IPS DF 6.9 (cell line): ENCODE results near the gene PAQR7.

ENCODE experiments used
- DNase-seq: peaks from one replicate; pipeline ENCODE4 v3.0.0-alpha.2; 2013; ENCODE audit warnings: low read depth, low spot score
- H3K27ac ChIP-seq: one replicate; pipeline ENCODE4 v1.5.1; 2013; ENCODE audit warnings: low read length, control low read depth
- H3K27me3 ChIP-seq: 2 replicates; pipeline ENCODE4 v1.6.1; 2013; ENCODE audit warnings: mild to moderate bottlenecking, low read length; ENCODE audit not compliant: control insufficient read depth, insufficient read depth
- H3K36me3 ChIP-seq: 2 replicates; pipeline ENCODE4 v1.6.1; 2013; ENCODE audit warnings: low read length; ENCODE audit not compliant: control insufficient read depth, insufficient read depth
- H3K4me1 ChIP-seq: 2 replicates; pipeline ENCODE4 v1.6.1; 2013; ENCODE audit warnings: low read length; ENCODE audit not compliant: control insufficient read depth, insufficient read depth
- H3K4me3 ChIP-seq: 2 replicates; pipeline ENCODE4 v1.5.1; 2013; ENCODE audit warnings: mild to moderate bottlenecking, low read length
- H3K9me3 ChIP-seq: 2 replicates; pipeline ENCODE4 v1.6.1; 2013; ENCODE audit warnings: low read length, inconsistent platforms; ENCODE audit not compliant: control insufficient read depth, insufficient read depth
- WGBS: extraction: QIAGEN DNeasy Blood & Tissue Kit; methylation state at CpG from one replicate; pipeline ENCODE4 v1.1.7; 2013; ENCODE audit warnings: mixed read lengths, missing lambda C conversion rate; ENCODE audit not compliant: insufficient read length, insufficient coverage; 5-methylcytosine and 5-hydroxymethylcytosine counted together

Gene PAQR7

GRCh38 chr1:25875154-25875855 lies at the start of gene PAQR7:
PAQR7 (minus strand) TSS chr1:25875708; CDS start chr1:25863839, 11,869 bp downstream.
- H3K27me3 ChIP-seq: no peaks in the 10 kb centered on the region
- peak within 1 kb of the TSS; percentile 60; the same call in 1 of the 2 replicates for H3K4me3 ChIP-seq
- H3K9me3 ChIP-seq: no peaks in the 10 kb centered on the region
- WGBS: no CpG with 5 or more reads among the region's 75 CpGs
- no peaks in the 10 kb centered on the region for H3K36me3 ChIP-seq
- no peaks in the 10 kb centered on the region for H3K4me1 ChIP-seq
- DNase-seq: no peak
- no peak within 1 kb of the TSS for H3K27ac ChIP-seq

GRCh38 chr1:25924454-25924853 lies 48.9 kb upstream of the PAQR7 start:
- no peak overlapping the region for H3K4me3 ChIP-seq
- DNase-seq: no peak
- no peak overlapping the region for H3K27ac ChIP-seq
- no peaks in the 10 kb centered on the region for H3K36me3 ChIP-seq
- H3K9me3 ChIP-seq: no peaks in the 10 kb centered on the region
- peaks cover 6% of the 10 kb centered on the region for H3K4me1 ChIP-seq
- no CpG with 5 or more reads among the region's 2 CpGs for WGBS
- H3K27me3 ChIP-seq: no peaks in the 10 kb centered on the region

- H3K27ac ChIP-seq: no peak overlapping the region
- H3K4me1 ChIP-seq: peaks cover 6% of the 10 kb centered on the region; the same call in 1 of the 2 replicates
- peak overlapping the region; percentile 75; the same call in 1 of the 2 replicates for H3K4me3 ChIP-seq
- no peaks in the 10 kb centered on the region for H3K9me3 ChIP-seq
- no CpG with 5 or more reads among the region's 32 CpGs for WGBS
- no peak for DNase-seq
- H3K36me3 ChIP-seq: no peaks in the 10 kb centered on the region
- H3K27me3 ChIP-seq: no peaks in the 10 kb centered on the region
Observed at GRCh38 chr1:25922971-25923552, 47.6 kb upstream of the PAQR7 start.

DNA sequence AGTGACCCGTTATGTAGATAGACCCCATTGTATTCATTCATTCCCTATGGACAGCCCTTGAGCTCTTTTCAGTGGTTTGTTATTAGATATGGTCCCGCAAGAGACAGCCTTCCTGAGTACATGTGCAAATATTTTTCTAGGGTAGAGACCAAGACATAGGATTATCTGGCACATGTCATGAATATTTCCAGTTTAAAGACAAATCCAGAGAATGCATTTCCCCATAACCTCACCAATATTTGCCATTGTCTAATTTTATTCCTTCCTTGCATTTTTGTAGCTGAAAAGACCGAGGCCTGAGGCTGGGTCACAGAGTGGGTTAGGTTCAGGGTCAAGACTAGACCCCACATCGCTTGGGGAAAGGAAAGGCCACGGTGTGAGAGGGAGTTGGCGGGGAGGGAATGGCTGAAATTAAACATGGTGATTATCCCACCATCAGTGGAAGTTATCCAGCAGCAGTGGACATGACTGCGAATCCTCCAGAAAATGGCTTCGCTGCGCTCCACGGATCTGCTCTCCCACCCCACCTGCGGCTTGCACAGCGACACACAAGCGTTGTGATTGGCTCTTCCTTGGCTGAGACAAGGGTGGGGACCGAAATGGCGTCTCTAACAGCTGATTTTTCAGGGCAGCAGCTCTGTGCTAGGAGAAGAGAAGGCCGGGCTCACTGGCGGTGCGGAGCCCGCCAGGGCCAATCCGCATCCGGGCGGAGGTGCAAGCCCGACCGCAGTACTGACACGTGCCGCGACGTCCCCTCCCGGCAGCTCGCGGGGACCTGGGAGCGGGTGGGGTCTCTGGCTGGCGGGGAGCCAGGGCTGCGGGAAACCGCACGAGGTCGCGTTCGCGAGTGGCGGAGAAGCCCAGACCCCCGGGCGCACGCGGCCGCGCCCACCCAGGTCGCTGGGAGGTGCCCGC lies 46.8 kb upstream of the PAQR7 start:
- H3K27ac ChIP-seq: no peak overlapping the region

GRCh38 chr1:25918615-25919014 lies 43.1 kb upstream of the PAQR7 start:
- WGBS: no CpG with 5 or more reads among the region's 11 CpGs

More for the DNA sequence above, 46.8 kb upstream of the PAQR7 start:
- Histone ChIP-seq H3K36me3 (no peaks in the 10 kb centered on the region), H3K27me3 (no peaks in the 10 kb centered on the region), H3K4me3 (peak overlapping the region; percentile 75), H3K9me3 (no peaks in the 10 kb centered on the region), H3K4me1 (0 out of 2 replicates have a peak, but pooled peaks cover 4% of the 10 kb centered on the region)
- WGBS: no CpG with 5 or more reads among the region's 49 CpGs
- DNase-seq: no peak

GRCh38 chr1:25917996-25918395 lies 42.5 kb upstream of the PAQR7 start:
- H3K4me1 ChIP-seq: 0 out of 2 replicates have a peak, but pooled peaks cover 1% of the 10 kb centered on the region
- no peaks in the 10 kb centered on the region for H3K9me3 ChIP-seq
- H3K27ac ChIP-seq: no peak overlapping the region
- no peak overlapping the region for H3K4me3 ChIP-seq
- no peak for DNase-seq
- no CpG with 5 or more reads among the region's 5 CpGs for WGBS
- no peaks in the 10 kb centered on the region for H3K27me3 ChIP-seq
- no peaks in the 10 kb centered on the region for H3K36me3 ChIP-seq

More at GRCh38 chr1:25918615-25919014, 43.1 kb upstream of the PAQR7 start:
- H3K4me3 ChIP-seq: no peak overlapping the region
- DNase-seq: no peak
- no peaks in the 10 kb centered on the region for H3K36me3 ChIP-seq
- no peaks in the 10 kb centered on the region for H3K9me3 ChIP-seq
- 0 out of 2 replicates have a peak, but pooled peaks cover 1% of the 10 kb centered on the region for H3K4me1 ChIP-seq
- H3K27me3 ChIP-seq: no peaks in the 10 kb centered on the region
- H3K27ac ChIP-seq: no peak overlapping the region

GRCh38 chr1:25916460-25916859 lies 41.0 kb upstream of the PAQR7 start:
- H3K27ac ChIP-seq: no peak overlapping the region
- no peak overlapping the region for H3K4me3 ChIP-seq
- WGBS: no CpG with 5 or more reads among the region's 2 CpGs
- H3K9me3 ChIP-seq: no peaks in the 10 kb centered on the region
- H3K27me3 ChIP-seq: no peaks in the 10 kb centered on the region
- no peak for DNase-seq
- no peaks in the 10 kb centered on the region for H3K36me3 ChIP-seq
- H3K4me1 ChIP-seq: no peaks in the 10 kb centered on the region

DNA sequence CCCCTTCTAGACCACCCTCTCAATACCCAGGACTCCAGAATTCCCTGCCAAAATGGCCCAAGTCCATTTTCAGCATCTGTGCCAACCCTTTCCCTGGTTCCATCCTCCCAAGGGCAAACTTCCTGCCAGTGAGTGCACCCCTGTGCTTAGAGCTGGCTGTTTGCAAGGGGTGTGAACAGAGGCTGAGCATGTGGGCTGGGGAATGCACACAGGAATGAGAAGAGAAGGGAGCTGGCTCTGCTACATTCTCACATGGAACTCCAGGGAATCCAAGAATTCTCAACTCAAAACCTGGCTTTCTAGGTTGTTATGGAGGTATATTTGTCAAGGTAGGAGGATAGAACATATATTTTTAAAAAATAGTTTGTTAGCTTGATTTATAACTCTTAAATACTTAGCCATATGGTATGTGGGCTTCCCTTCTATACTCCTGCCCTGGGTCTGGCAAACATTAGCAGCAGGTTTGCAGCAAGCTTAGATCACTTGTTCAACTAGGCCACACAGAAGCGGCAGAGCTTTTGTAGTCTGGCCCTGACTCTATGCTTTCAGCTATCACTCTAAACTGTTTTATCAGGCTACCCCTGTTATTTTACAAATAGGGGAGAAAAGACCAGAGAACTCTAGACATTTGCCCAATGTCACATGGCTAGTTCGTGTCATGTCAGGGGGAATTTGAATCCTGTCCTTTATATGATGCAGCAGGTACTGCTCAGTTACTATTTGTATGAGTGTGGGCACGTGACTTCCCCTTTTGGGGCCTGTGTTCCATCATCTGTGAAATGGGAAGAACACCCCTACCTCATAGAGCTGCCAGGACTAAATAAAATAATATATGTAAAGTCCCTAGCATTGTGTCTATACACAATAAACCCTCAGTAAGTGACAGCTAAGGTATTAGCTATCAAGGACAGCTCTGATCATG lies 38.8 kb upstream of the PAQR7 start:
- Histone ChIP-seq H3K9me3 (no peaks in the 10 kb centered on the region), H3K36me3 (no peaks in the 10 kb centered on the region), H3K4me3 (no peak overlapping the region), H3K27me3 (no peaks in the 10 kb centered on the region), H3K4me1 (no peaks in the 10 kb centered on the region), H3K27ac (no peak overlapping the region)
- DNase-seq: no peak
- WGBS: no CpG with 5 or more reads among the region's 3 CpGs

DNA sequence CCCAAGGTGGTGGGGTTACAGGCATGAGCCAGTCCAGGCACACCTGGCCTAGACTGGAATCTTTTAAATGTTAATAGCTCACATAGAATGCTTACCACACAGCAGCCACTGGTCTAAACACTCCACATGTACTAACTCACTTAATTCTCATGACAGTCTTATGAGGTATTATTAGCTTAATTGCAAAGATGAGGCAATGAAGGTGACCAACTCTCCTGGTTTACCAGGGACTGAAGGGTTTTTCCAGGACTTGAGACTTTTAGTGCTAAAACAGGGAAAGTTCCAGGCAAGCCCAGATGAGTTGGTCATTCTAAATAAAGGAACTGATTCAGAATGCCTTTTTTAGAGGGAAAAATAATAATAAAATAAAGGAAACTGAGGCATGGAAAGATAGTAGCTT lies 37.7 kb upstream of the PAQR7 start:
- no peaks in the 10 kb centered on the region for H3K4me1 ChIP-seq
- no peaks in the 10 kb centered on the region for H3K27me3 ChIP-seq
- no peaks in the 10 kb centered on the region for H3K36me3 ChIP-seq
- no peak for DNase-seq
- no peak overlapping the region for H3K4me3 ChIP-seq
- H3K9me3 ChIP-seq: no peaks in the 10 kb centered on the region
- H3K27ac ChIP-seq: no peak overlapping the region
